GM12892 (cell line): ENCODE data around the gene EFCAB8.

Experiments
- DNase-seq: peaks from one replicate; pipeline ENCODE4 v3.0.0; 2011; ENCODE audit not compliant: insufficient read length
- FAIRE-seq: peaks from 2 replicates; lab custom pipeline; 2011; peaks lifted over from hg19 to GRCh38; lab: Jason Lieb, UNC
- POLR2A ChIP-seq: IDR thresholded peaks from 2 replicates; pipeline ENCODE4 v1.6.1; 2011; ENCODE audit warnings: low read depth, low read length, control low read depth
- POLR2AphosphoS5 ChIP-seq: IDR thresholded peaks from 2 replicates; pipeline ENCODE4 v1.6.1; 2011; ENCODE audit warnings: low read depth, low read length, control low read depth
- TAF1 ChIP-seq: IDR thresholded peaks from 2 replicates; pipeline ENCODE4 v1.6.1; 2011; ENCODE audit warnings: low read depth, mild to moderate bottlenecking, control low read depth, low read length, borderline replicate concordance

EFCAB8 gene

DNA sequence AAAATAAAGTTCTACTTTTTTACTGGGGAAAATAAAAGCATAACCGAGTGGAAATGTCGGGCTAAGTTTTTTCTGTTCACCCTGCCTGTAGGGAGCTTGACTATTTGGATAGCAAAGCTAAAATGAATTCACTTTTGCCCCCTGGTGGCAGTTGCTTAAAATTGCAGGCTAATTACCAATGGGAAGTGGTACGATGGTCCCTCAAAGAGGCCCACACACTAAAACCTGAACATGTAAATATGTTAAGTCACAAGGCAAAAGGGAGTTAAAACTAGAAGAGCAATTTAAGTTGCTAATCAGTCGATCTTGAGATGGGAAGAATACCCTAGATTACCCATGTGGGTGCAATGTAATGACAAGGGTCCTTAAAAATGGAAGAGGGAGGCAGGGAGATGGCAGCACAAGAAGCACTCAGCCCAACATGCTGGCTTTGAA is 146.4 kb downstream of the EFCAB8 start:
- no peak for DNase-seq
- FAIRE-seq = no peak

DNA sequence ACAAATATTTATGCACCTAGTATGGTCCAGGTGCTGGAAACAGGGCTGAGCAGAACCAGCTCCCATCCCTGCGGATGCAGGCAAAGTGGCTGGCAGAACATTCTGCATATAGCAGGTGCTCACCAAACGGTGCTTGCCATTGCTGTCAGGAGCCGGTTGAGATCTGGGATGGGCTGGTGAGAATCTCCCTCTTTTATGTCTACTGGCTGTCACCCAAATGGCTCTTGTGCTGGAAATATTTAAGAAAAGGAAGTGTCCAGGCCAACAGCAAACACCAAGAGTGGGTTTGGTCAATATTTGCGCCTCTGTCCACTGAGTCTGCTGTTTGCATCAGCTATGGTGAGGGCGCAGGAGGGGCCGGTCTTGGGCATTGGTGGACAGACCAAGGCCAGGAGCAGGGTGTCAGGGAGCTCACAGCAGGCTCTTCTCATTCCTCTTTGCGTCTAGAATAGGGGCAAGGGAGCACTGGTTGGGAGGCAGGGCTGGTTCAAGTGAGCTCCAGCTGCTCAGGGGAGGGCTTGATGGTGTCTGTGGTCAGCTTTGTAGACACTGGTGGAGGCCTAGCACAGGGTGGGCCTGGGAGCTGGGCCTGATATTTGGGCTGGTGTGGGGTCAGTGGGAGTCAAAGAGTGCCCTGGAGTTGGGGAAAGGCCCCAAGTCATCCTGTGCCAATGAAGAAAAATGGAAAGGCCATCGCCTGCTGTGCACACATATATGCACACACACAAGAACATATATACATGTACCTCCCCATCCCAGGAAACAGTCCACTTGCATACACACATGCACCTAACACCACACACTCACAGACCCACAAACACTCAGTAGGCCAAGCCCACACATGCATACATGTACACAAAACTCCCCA is 147.4 kb downstream of the EFCAB8 start:
- TF ChIP-seq TAF1 (no peak), POLR2AphosphoS5 (no peak), POLR2A (no peak)
- FAIRE-seq = no peak
- DNase-seq = no peak

More for the DNA sequence above, 146.4 kb downstream of the EFCAB8 start:
- no peak for TF ChIP-seq TAF1
- no peak for TF ChIP-seq POLR2AphosphoS5
- no peak for TF ChIP-seq POLR2A

GRCh38 chr20:33006776-33007375 is 148.2 kb downstream of the EFCAB8 start:
- TF ChIP-seq POLR2AphosphoS5 (no peak), TAF1 (no peak), POLR2A (no peak)
- no peak for FAIRE-seq

GRCh38 chr20:33007376-33008335 is 148.9 kb downstream of the EFCAB8 start, which contains the start of gene BPIFB2:
Gene BPIFB2, plus strand, starts transcription at chr20:33007704. Its CDS starts 871 bp downstream, at chr20:33008575.
- TF ChIP-seq POLR2AphosphoS5 = no peak
- TF ChIP-seq POLR2A = no peak
- TF ChIP-seq TAF1 = no peak

More at GRCh38 chr20:33006776-33007375, 148.2 kb downstream of the EFCAB8 start:
- DNase-seq = no peak

DNA sequence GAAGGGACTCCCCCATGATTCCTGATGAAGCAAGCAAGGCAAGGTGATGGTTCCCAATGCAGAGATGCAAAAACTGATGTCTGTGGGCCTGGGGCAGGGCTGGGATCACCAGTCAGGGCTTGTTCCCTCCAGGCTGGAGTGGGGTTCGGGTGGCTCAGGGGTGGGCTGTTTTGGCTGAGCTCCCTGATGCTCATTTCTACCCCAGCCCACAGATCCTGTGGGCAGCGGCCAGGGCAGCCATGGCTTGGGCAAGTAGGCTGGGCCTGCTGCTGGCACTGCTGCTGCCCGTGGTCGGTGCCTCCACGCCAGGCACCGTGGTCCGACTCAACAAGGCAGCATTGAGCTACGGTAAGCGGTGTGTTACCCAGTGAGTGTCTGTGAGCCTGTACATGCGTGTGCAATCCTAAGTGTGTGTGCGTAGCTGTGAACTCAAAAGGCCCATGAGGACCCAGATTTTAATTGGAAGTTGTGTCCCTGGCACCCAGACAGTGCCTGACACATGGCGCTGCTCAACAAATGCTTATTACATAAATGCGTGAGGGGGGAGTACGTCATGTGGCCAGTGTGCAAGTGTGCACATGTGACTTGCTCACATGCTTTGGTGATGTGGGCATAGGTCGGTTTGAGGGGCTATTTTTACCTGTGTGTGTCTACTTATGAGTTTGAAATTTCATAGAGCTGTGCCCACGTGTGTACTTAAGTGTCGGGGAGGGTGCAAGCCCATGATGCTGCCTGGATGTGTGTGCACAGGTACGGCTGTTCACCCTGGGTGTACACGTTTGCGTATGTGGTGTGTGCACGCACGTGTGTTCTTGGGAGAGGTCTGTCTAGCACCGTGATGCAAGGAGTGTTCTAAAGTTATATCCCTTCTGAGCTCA is 149.9 kb downstream of the EFCAB8 start:
- FAIRE-seq = no peak

More at GRCh38 chr20:33007376-33008335, 148.9 kb downstream of the EFCAB8 start, which contains the start of gene BPIFB2:
- FAIRE-seq (no peak), DNase-seq (no peak)

DNA sequence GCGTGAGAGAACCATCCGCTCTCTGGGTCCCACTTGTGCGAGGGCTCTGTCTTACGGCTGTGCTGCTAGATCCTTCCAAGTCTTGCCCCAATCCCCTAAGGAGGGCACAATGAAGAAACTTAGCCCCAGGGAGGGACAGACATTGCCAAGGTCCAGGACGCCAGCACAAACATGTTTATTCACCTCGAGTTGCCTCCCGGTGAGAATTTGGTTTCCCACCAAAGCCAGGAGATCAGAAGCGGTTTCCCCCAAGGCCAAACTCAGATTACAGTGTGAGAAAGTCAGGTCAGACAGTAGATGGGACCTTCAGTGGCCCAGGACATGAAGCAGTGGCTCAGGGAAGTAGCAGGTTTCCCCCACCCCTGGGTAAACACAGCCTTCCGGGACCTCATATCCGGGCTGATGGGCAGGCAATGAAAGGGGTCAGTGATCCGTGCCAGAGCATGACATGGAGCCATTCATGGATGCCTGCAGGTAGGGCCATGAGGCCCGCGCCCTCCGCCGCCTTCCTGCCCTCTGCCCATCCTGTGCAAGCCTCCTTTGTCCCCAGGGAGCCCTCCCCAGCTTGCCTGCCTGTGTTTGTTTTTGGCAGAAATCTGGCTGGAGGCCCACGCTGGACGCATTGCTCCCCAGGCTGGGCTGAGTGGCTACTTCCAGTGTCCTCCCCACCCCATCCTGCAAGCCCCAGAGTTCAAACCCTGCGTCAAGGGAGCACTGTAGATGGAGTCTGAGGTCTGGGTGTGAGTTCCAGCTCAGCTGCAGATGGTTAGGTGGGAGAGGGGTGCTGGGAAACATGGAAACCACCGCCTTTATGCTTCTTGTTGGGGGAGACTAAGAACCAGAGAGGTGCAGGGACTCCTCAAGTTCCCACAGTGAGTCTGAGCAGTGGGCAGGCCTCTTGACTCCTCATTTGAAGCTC is 150.8 kb downstream of the EFCAB8 start:
- FAIRE-seq (no peak), DNase-seq (no peak)
- TF ChIP-seq POLR2A = no peak

More for the DNA sequence above, 149.9 kb downstream of the EFCAB8 start:
- TF ChIP-seq TAF1 = no peak
- TF ChIP-seq POLR2AphosphoS5 = no peak
- no peak for TF ChIP-seq POLR2A
- DNase-seq = no peak

- DNase-seq = no peak
- no peak for TF ChIP-seq POLR2AphosphoS5
- TF ChIP-seq POLR2A = no peak
- TF ChIP-seq TAF1 = no peak
Measured at GRCh38 chr20:33010133-33010504, 151.4 kb downstream of the EFCAB8 start.

DNA sequence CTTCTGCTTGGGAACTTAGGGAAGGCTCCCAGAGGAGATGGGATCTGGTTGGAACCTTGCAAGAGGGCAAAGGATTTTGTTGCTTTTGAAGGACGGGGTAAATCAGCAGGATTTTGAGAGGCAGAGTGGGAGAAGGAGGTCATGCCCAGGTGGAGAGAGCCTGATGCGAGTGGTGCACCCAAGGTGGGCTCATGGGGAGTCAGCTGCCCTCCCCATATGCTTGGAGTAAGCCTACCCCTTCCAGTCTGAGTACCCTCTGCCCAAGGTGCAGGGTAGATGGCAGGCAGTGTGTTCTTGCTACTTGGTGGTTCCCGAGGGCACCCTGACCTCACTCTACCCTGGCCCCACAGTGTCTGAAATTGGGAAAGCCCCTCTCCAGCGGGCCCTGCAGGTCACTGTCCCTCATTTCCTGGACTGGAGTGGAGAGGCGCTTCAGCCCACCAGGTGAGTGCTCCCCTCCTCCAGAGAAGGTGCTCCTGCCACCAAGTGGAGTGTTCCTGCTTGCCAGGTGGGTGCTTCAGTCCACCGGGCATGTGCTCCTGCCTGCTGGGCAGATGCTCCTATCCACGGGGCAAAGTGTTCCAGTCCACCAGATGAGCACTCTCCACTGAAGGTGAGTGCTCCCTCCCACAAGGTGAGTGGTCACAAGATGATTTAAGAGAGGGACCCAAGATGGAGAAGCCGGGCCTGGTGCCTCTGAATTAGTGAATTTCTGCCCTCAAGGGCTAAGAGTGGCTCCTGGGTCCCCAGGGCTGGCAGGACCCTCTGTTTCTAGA is 152.1 kb downstream of the EFCAB8 start:
- no peak for TF ChIP-seq POLR2AphosphoS5
- no peak for TF ChIP-seq TAF1
- TF ChIP-seq POLR2A = no peak
- FAIRE-seq = no peak
- DNase-seq = no peak

More at GRCh38 chr20:33010133-33010504, 151.4 kb downstream of the EFCAB8 start:
- FAIRE-seq = no peak
